ENCODE measurements around the gene CHST11.

Gene CHST11

DNA sequence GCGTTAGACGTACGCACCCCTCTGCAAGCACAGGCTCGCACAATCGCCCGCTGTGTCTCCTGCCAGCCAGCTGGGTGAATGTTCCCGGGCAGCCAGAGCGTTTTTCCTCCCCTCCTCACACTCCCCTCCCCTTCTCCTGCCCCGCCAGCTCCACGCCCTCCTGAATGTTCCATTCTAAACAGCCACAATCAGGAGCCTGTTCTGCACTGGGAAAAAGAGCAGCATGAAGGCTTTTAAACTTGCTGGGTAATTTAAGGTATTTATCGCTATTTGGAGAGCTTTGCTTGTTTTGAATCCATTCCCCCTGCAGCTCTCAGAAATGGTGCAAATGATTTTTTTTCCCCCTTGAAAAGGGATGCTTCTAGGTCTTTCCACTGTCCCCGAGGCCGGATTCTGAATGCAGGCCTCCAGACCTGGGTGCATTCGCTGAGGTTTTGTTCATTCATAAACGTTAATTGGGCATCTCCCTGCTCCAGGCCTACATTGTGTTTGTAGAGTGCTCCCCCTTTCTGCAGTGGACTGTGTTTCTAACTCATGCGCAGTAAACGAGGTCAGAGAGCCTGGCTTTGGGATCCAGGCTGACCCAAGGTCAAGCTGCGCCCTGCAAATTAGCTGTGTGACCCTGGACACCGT lies 212.5 kb downstream of the CHST11 start:
- ATAC-seq = no peak
- Mint-ChIP-seq H3K27ac (peak overlapping the region; percentile 50), H3K36me3 (peaks cover 18% of the 10 kb centered on the region), H3K4me3 (peak overlapping the region; percentile 29), H3K9me3 (no peaks in the 10 kb centered on the region), H3K27me3 (no peaks in the 10 kb centered on the region), H3K4me1 (peaks cover 70% of the 10 kb centered on the region)

DNA sequence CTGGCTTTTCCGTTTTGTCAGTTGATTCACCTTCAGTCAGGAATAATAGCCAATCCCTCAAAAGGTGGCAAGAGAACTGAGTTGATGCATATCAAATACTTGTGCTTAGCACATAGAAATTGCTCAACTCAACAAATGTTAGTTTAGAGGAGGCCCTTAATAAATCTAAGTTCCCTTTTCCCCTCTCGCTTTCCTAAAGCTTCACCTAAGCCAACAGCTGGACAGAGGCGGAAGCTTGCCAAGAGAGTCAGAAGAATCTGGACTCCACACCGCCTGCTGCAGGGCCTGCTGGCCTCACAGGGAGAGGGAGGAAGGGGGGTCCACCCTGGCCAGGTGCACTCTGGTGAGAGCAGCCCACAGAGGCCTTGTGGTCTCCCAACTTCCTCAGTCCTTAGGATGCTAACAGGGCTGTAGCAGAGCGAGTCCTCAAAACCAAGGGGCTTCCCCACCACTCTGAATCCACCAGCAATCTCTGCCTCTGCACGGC lies 213.1 kb downstream of the CHST11 start:
- Mint-ChIP-seq H3K9me3 (no peaks in the 10 kb centered on the region), H3K36me3 (peaks cover 17% of the 10 kb centered on the region), H3K4me3 (peak overlapping the region; percentile 29), H3K27me3 (no peaks in the 10 kb centered on the region), H3K27ac (peak overlapping the region; percentile 50), H3K4me1 (peaks cover 65% of the 10 kb centered on the region)
- ATAC-seq = peak; percentile 80

GRCh38 chr12:104670439-104671408 lies 214.0 kb downstream of the CHST11 start:
- Mint-ChIP-seq H3K27ac (peak overlapping the region; percentile 50), H3K27me3 (no peaks in the 10 kb centered on the region)
- ATAC-seq = no peak

GRCh38 chr12:104671409-104672095 lies 214.8 kb downstream of the CHST11 start:
- Mint-ChIP-seq H3K36me3 (peaks cover 14% of the 10 kb centered on the region), H3K27me3 (no peaks in the 10 kb centered on the region), H3K27ac (peak overlapping the region; percentile 50), H3K4me1 (peaks cover 66% of the 10 kb centered on the region), H3K9me3 (no peaks in the 10 kb centered on the region), H3K4me3 (peak overlapping the region; percentile 53)
- peak; percentile 88 for ATAC-seq

More at GRCh38 chr12:104670439-104671408, 214.0 kb downstream of the CHST11 start:
- H3K36me3 Mint-ChIP-seq = peaks cover 13% of the 10 kb centered on the region
- H3K4me1 Mint-ChIP-seq = peaks cover 60% of the 10 kb centered on the region
- no peaks in the 10 kb centered on the region for H3K9me3 Mint-ChIP-seq
- H3K4me3 Mint-ChIP-seq = peak overlapping the region; percentile 53

GRCh38 chr12:104672096-104672445 lies 215.3 kb downstream of the CHST11 start:
- no peaks in the 10 kb centered on the region for H3K27me3 Mint-ChIP-seq
- H3K4me1 Mint-ChIP-seq = peaks cover 71% of the 10 kb centered on the region
- no peak for ATAC-seq
- no peaks in the 10 kb centered on the region for H3K9me3 Mint-ChIP-seq
- H3K27ac Mint-ChIP-seq = peak overlapping the region; percentile 50
- peaks cover 17% of the 10 kb centered on the region for H3K36me3 Mint-ChIP-seq
- no peak overlapping the region for H3K4me3 Mint-ChIP-seq

- Mint-ChIP-seq H3K9me3 (no peaks in the 10 kb centered on the region), H3K36me3 (peaks cover 21% of the 10 kb centered on the region), H3K27ac (peak overlapping the region; percentile 50), H3K27me3 (no peaks in the 10 kb centered on the region), H3K4me1 (peaks cover 77% of the 10 kb centered on the region), H3K4me3 (no peak overlapping the region)
- ATAC-seq = no peak
These were observed 215.9 kb downstream of the CHST11 start for GRCh38 chr12:104672501-104673265.

DNA sequence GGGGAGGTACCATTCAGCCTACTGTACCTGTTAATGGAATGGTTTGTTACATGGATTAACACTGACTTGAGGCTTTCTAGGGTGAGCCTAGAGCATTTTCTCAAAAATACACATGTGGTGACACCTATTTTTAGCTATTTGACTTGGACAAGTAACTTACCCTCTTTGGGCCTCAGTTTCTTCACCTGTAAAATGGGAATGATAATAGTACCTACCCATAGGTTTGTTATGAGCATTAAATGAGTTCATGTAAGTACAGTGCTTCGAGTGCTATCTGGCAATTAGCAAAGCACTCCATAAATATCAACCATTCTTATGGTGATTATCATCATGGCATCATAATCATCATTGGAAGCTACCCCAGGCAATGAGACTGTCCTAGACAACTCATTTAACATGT lies 216.5 kb downstream of the CHST11 start:
- peak overlapping the region; percentile 50 for H3K27ac Mint-ChIP-seq
- H3K36me3 Mint-ChIP-seq = peaks cover 25% of the 10 kb centered on the region
- H3K4me1 Mint-ChIP-seq = peaks cover 78% of the 10 kb centered on the region
- no peaks in the 10 kb centered on the region for H3K27me3 Mint-ChIP-seq
- ATAC-seq = no peak
- no peak overlapping the region for H3K4me3 Mint-ChIP-seq
- no peaks in the 10 kb centered on the region for H3K9me3 Mint-ChIP-seq

- Mint-ChIP-seq H3K9me3 (no peaks in the 10 kb centered on the region), H3K27ac (peak overlapping the region; percentile 55), H3K4me3 (no peak overlapping the region), H3K27me3 (no peaks in the 10 kb centered on the region), H3K4me1 (peaks cover 77% of the 10 kb centered on the region), H3K36me3 (peaks cover 26% of the 10 kb centered on the region)
- no peak for ATAC-seq
These were observed 217.1 kb downstream of the CHST11 start for GRCh38 chr12:104673696-104674482.

DNA sequence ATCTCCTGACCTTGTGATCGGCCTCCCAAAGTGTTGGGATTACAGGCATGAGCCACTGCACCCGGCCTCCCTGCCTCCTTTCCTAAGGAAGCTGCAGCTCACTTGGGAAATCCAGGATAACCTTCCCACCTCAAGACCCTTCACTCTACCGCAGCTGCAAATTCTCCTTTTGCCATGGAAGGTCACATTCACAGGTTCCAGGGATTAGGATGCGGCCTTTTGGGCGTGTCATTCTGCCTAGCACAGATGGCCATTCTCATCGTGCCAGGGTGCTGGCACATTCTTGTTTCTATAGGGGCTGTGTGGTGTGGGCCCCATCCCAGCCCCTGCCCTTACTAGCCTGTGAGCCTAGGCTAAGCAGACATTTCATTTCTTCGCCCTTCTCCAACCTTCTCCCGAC lies 219.9 kb downstream of the CHST11 start:
- H3K9me3 Mint-ChIP-seq = no peaks in the 10 kb centered on the region
- H3K4me3 Mint-ChIP-seq = no peak overlapping the region
- no peaks in the 10 kb centered on the region for H3K27me3 Mint-ChIP-seq
- peaks cover 24% of the 10 kb centered on the region for H3K36me3 Mint-ChIP-seq
- H3K27ac Mint-ChIP-seq = peak overlapping the region; percentile 73
- peaks cover 77% of the 10 kb centered on the region for H3K4me1 Mint-ChIP-seq
- ATAC-seq = no peak

GRCh38 chr12:104677441-104678089 lies 220.8 kb downstream of the CHST11 start:
- no peak for ATAC-seq
- H3K27me3 Mint-ChIP-seq = no peaks in the 10 kb centered on the region
- H3K4me3 Mint-ChIP-seq = no peak overlapping the region
- no peaks in the 10 kb centered on the region for H3K9me3 Mint-ChIP-seq
- H3K4me1 Mint-ChIP-seq = peaks cover 77% of the 10 kb centered on the region
- peaks cover 24% of the 10 kb centered on the region for H3K36me3 Mint-ChIP-seq
- peak overlapping the region; percentile 73 for H3K27ac Mint-ChIP-seq

DNA sequence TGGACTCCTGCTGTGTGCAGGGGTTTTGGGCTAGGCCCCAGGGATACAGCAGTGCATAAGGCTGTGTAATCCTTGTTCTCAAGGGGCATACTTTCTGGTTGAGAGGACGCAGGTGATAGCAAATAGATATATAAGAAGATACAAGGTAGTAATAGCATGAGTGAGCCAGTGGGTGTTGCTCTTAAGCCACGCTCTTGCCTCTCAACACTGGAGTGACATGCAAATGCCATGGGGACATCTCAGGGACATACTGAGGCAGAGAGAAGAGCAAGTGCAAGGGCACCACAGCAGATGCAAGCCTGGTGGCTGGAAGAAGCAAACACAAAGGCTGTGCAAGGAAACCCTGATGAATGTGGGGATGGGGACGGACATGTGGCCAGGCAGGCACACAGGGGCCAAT lies 223.3 kb downstream of the CHST11 start:
- Mint-ChIP-seq H3K9me3 (no peaks in the 10 kb centered on the region), H3K36me3 (peaks cover 32% of the 10 kb centered on the region), H3K27ac (peak overlapping the region; percentile 47), H3K4me3 (no peak overlapping the region), H3K4me1 (peaks cover 77% of the 10 kb centered on the region), H3K27me3 (no peaks in the 10 kb centered on the region)
- ATAC-seq = peak; percentile 64

DNA sequence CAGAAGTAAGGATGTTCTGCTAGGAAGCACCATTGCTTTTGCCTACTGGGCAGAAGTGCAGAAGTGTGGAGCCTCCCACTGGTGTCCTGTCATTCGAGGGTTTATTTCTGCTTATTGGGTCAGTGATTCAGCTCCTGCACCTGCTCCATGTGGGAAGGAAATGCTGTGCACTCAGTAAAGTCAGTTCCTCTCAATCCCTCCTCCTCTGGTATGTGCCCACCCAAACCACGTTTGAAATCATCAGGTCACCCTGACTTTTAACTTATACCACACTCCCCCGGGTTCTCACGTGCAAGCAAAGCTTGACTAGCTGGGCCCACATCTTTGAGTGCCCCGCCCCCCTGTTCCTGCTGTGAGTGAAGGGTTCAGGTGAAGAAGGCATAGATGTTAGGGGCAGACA lies 223.7 kb downstream of the CHST11 start:
- peak; percentile 53 for ATAC-seq
- Mint-ChIP-seq H3K4me1 (peaks cover 77% of the 10 kb centered on the region), H3K9me3 (no peaks in the 10 kb centered on the region), H3K27ac (peak overlapping the region; percentile 47), H3K27me3 (no peaks in the 10 kb centered on the region), H3K4me3 (no peak overlapping the region), H3K36me3 (peaks cover 32% of the 10 kb centered on the region)

DNA sequence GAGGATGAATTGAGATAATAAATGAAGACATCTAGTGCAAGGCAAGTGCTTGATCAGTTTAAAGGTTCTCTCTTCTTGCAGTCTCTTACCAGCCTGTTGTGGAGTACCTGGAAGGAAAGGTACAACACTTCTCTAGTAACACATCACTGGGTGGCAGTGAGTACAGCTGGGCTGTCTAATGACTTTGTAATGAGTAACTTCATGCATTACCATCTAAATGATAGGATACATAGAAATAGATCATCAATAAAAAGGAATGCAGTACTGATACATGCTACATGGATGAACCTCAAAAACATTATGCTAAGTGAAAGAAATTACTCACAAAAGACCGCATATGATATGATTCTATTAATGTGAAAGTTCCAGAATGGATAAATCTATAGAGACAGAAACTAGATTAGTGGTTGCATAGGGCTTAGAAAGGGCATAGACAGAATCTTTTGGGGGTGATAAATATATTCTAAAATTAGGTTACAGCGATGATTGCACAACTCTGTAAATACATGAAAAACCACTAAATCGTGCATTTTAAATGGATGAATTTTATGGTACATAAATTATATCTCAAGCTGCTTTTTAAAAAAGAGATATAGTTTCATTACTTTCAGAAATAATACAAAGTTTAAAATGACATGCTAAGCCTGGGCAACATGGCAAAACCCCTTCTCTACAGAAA lies 224.4 kb downstream of the CHST11 start:
- no peak for ATAC-seq
- peak overlapping the region; percentile 47 for H3K27ac Mint-ChIP-seq

More for the DNA sequence above, 224.4 kb downstream of the CHST11 start:
- H3K4me3 Mint-ChIP-seq = no peak overlapping the region
- H3K9me3 Mint-ChIP-seq = no peaks in the 10 kb centered on the region
- H3K27me3 Mint-ChIP-seq = no peaks in the 10 kb centered on the region
- peaks cover 81% of the 10 kb centered on the region for H3K4me1 Mint-ChIP-seq
- peaks cover 32% of the 10 kb centered on the region for H3K36me3 Mint-ChIP-seq
